ENCODE results near the gene SYT9. TPM values are rescaled to one million over a fixed set of nuclear protein-coding genes. Genes with fewer than 3 reads are reported as not detected.
"Not testable (repeated sequence)": the region's sequence is repeated elsewhere in the genome, so short reads cannot be mapped to it uniquely, and the experiment has no call there.

The SYT9 gene
- total RNA-seq, 4 donors from 2014 or later: 0.14 to 0.16 TPM; not detected in 2

GRCh38 chr11:7514099-7514591 lies 262.4 kb downstream of the SYT9 start:
- DNase-seq: peak; percentile 54

GRCh38 chr11:7515447-7515886 lies 263.8 kb downstream of the SYT9 start:
- Histone ChIP-seq H3K27me3 (no peaks in the 10 kb centered on the region), H3K4me1 (peaks cover 12 to 36% (median 23%) of the 10 kb centered on the region in 4 donors), H3K36me3 (no peaks in the 10 kb centered on the region), H3K9me3 (no peaks in the 10 kb centered on the region), H3K4me3 (no peak overlapping the region), H3K27ac (no peak overlapping the region)
- no peak for TF ChIP-seq EP300 (IDR thresholded peaks at IDR 0.05; ENCODE audit: low read depth)
- 76 to 89% methylated on average over 1 of the region's 1 CpG for WGBS, 2 donors (ENCODE audit: low coverage in 1 of 2)
- DNase-seq: no peak
- in situ Hi-C loops (cut with MboI; ENCODE audit: low pct_ligation_motif_present in 1 of 4, low pct_unique_long_range_greater_than_20kb in 1 of 4, low sequenced_read_pairs in 3 of 4) (no loop called here), intact Hi-C loops (cut with DNase I; ENCODE audit: low total_unique reads) (no loop called here)

More at GRCh38 chr11:7514099-7514591, 262.4 kb downstream of the SYT9 start:
- Histone ChIP-seq H3K36me3 (no peaks in the 10 kb centered on the region), H3K27ac (peak overlapping the region; percentile 88 to 93 (median 89)), H3K4me3 (peak overlapping the region; percentile 55 to 67 (median 60)), H3K9me3 (no peaks in the 10 kb centered on the region), H3K27me3 (no peaks in the 10 kb centered on the region), H3K4me1 (peaks cover 12 to 36% (median 23%) of the 10 kb centered on the region in 4 donors)
- WGBS, 2 donors (ENCODE audit: low coverage in 1 of 2): 0% methylated on average over 1 of the region's 31 CpGs; no CpG with 5 or more reads in 1 of the 2 donors
- TF ChIP-seq CTCF (IDR thresholded peaks at IDR 0.05): no peak
- TF ChIP-seq POLR2A (IDR thresholded peaks at IDR 0.05): no peak
- TF ChIP-seq POLR2AphosphoS5 (IDR thresholded peaks at IDR 0.05): no peak
- no peak for TF ChIP-seq EP300 (IDR thresholded peaks at IDR 0.05; ENCODE audit: low read depth)
- in situ Hi-C loops (cut with MboI; ENCODE audit: low pct_ligation_motif_present in 1 of 4, low pct_unique_long_range_greater_than_20kb in 1 of 4, low sequenced_read_pairs in 3 of 4): no loop called here
- intact Hi-C loops (cut with DNase I; ENCODE audit: low total_unique reads): no loop called here

GRCh38 chr11:7516475-7516874 lies 264.8 kb downstream of the SYT9 start:
- Histone ChIP-seq H3K4me1 (peaks cover 12 to 33% (median 19%) of the 10 kb centered on the region in 4 donors), H3K27ac (no peak overlapping the region), H3K4me3 (no peak overlapping the region), H3K36me3 (no peaks in the 10 kb centered on the region), H3K27me3 (no peaks in the 10 kb centered on the region), H3K9me3 (no peaks in the 10 kb centered on the region)
- 84 to 94% methylated on average over 8 to 12 of the region's 12 CpGs for WGBS, 2 donors (ENCODE audit: low coverage in 1 of 2)
- in situ Hi-C loops (cut with MboI; ENCODE audit: low pct_ligation_motif_present in 1 of 4, low pct_unique_long_range_greater_than_20kb in 1 of 4, low sequenced_read_pairs in 3 of 4): no loop called here
- DNase-seq: no peak
- intact Hi-C loops (cut with DNase I; ENCODE audit: low total_unique reads): no loop called here
- TF ChIP-seq POLR2AphosphoS5 (IDR thresholded peaks at IDR 0.05) (no peak), EP300 (IDR thresholded peaks at IDR 0.05; ENCODE audit: low read depth) (no peak), POLR2A (IDR thresholded peaks at IDR 0.05) (no peak), CTCF (IDR thresholded peaks at IDR 0.05) (no peak)

- H3K4me3 ChIP-seq; in situ Hi-C loops (cut with MboI; ENCODE audit: low pct_ligation_motif_present in 1 of 4, low pct_unique_long_range_greater_than_20kb in 1 of 4, low sequenced_read_pairs in 3 of 4); DNase-seq; H3K9me3 ChIP-seq; H3K27me3 ChIP-seq; intact Hi-C loops (cut with DNase I; ENCODE audit: low total_unique reads); H3K36me3 ChIP-seq; H3K27ac ChIP-seq: not testable (repeated sequence)
- WGBS, 2 donors (ENCODE audit: low coverage in 1 of 2): 97% methylated on average over 13 of the region's 13 CpGs; no CpG with 5 or more reads in 1 of the 2 donors
- peaks cover 4 to 26% (median 9%) of the 10 kb centered on the region in 4 donors for H3K4me1 ChIP-seq
Measured at GRCh38 chr11:7517743-7518142, 266.0 kb downstream of the SYT9 start.

Small RNAs within 50 kb of the gene (small RNA-seq; reads per million reads assigned to genes)
- 0 reads per million in 4 donors for gene MIR302E

Other genes starting within 250 kb of the SYT9 start
- 1 to 10 TPM in 2 of 4 donors, under 1 TPM in 1, not detected in 1; 0.60 to 2.4 (median 1.1) TPM for gene ZNF214, start 231.6 kb upstream of the SYT9 start, total RNA-seq
- under 1 TPM in 2 of 4 donors, not detected in 2; 0.41 to 0.48 TPM for gene NLRP14, start 231.4 kb upstream of the SYT9 start, total RNA-seq
- 1 to 10 TPM in 1 of 4 donors, under 1 TPM in 1, not detected in 2; 0.79 to 1.2 TPM for gene RBMXL2, start 162.9 kb upstream of the SYT9 start, total RNA-seq
- 1 to 10 TPM in 2 of 4 donors, under 1 TPM in 1, not detected in 1; 0.20 to 4.8 (median 2.6) TPM for gene OLFML1, start 233.6 kb downstream of the SYT9 start, total RNA-seq